DMS53 treated with DMSO at 0.1 percent for 48 hours (cell line): ENCODE data around the gene NRF1.

Experiments
- DNase-seq: peaks from one replicate; lab custom pipeline; 2025; ENCODE audit not compliant: unreplicated experiment; lab: John Stamatoyannopoulos, UW

NRF1 gene

GRCh38 chr7:129797214-129797789 lies 185.8 kb downstream of the NRF1 start:
- DNase-seq, result no peak

GRCh38 chr7:129798616-129799349 lies 187.3 kb downstream of the NRF1 start:
- no peak for DNase-seq

GRCh38 chr7:129799350-129799955 lies 187.9 kb downstream of the NRF1 start:
- DNase-seq, result no peak

GRCh38 chr7:129800901-129801300 lies 189.4 kb downstream of the NRF1 start:
- DNase-seq, result no peak

- no peak for DNase-seq
Observed at GRCh38 chr7:129801882-129802281, 190.4 kb downstream of the NRF1 start.

GRCh38 chr7:129803546-129804081 lies 192.1 kb downstream of the NRF1 start:
- DNase-seq, result no peak

GRCh38 chr7:129804111-129804889 lies 192.8 kb downstream of the NRF1 start:
- no peak for DNase-seq

GRCh38 chr7:129804890-129805719 lies 193.6 kb downstream of the NRF1 start:
- no peak for DNase-seq
